ENCODE results near the gene RPS2.

The RPS2 gene

DNA sequence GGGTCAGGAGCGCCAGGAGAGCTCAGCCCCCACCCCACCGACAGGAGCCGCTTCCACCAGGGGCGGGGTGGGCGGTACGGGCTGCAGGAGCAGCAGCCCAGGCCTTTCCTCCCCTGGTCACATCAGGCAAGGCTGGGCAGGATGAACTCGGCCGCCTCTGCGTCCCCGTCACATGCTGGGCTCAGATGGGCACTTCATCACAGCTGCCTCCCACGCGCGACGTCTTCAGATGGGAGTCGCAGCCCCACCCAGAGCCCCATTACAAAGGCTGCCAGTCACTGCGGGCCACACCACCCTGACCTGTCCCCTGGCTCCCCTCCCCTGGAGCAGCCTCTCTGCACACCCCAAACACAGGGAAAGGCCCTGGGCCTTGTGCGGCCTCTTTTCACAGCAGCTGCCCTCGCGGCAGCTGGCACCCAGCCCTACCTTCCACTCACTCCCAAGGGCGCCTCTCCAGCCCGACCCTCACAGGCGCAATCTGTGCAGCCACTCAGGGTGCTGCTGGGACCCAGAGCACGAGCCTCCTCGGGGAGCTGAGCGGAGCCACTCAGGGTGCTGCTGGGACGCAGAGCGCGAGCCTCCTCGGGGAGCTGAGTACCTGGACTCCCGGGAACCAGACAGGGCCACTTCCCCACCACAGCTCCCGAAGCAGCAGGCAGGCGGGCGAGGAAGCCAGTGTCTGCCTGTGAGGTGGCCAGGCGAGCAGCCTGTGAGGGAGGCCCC is 40.3 kb upstream of the RPS2 start:
- Histone ChIP-seq H3K4me1 (ENCODE audit: control insufficient read depth, insufficient read depth, low read length) (peaks cover 43% of the 10 kb centered on the region), H3K36me3 (ENCODE audit: control insufficient read depth, insufficient read depth, low read length) (peaks cover 47% of the 10 kb centered on the region), H3K27ac (ENCODE audit: low read depth, low read length) (no peak overlapping the region), H3K27me3 (ENCODE audit: control insufficient read depth, insufficient read depth, low read length) (no peaks in the 10 kb centered on the region), H3K4me3 (ENCODE audit: low read depth, low read length) (no peak overlapping the region), H3K9me3 (ENCODE audit: control insufficient read depth, insufficient read depth, low read depth, low read length) (no peaks in the 10 kb centered on the region), H3K9ac (ENCODE audit: low read length) (peak overlapping the region; percentile 2)

DNA sequence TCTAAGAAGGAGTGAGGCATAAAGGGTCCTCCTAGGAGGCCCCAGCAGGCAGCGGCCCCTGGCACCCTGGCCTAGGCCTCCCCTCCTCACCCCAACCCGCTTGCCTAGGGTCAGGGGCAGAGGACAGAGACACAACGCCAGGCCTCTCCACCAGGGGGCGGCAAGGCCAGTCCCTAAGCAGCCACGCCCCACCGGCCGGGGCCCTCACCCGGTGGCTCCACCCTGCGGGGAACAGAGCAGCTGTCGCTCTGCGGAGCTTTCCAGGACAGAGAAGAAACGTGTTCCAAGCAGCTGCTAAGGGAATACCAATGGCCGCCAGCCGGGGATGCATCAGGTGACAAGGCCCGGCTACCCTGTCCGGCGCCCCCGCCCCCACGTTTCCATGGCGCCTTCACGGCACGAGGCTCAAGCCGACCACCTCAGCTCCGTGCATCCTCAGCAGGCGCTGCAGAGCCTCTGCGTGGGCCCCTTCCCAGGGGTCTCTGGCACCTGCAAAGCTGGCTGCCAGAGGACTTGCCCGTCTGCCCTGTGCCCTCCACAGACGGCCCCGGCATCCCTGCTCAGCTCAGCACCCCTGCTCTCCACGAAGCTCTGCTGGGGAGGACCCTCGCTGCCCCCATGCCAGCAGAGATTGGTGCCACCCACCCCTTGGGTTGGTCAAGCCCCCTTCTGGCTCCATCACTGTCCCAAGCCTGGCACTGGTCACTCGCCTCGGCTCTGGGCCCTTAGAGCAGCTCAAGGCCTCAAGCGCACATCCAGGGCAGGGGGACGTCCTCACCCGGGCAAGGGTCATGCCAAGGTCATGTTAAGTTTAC is 39.4 kb upstream of the RPS2 start:
- Histone ChIP-seq H3K9me3 (ENCODE audit: control insufficient read depth, insufficient read depth, low read depth, low read length) (no peaks in the 10 kb centered on the region), H3K27ac (ENCODE audit: low read depth, low read length) (no peak overlapping the region), H3K4me1 (ENCODE audit: control insufficient read depth, insufficient read depth, low read length) (peaks cover 42% of the 10 kb centered on the region), H3K27me3 (ENCODE audit: control insufficient read depth, insufficient read depth, low read length) (no peaks in the 10 kb centered on the region), H3K4me3 (ENCODE audit: low read depth, low read length) (peak overlapping the region; percentile 23), H3K9ac (ENCODE audit: low read length) (peak overlapping the region; percentile 23), H3K36me3 (ENCODE audit: control insufficient read depth, insufficient read depth, low read length) (peaks cover 56% of the 10 kb centered on the region)

GRCh38 chr16:2003231-2003826 is 38.7 kb upstream of the RPS2 start:
- Histone ChIP-seq H3K36me3 (ENCODE audit: control insufficient read depth, insufficient read depth, low read length) (peaks cover 63% of the 10 kb centered on the region), H3K27ac (ENCODE audit: low read depth, low read length) (no peak overlapping the region), H3K27me3 (ENCODE audit: control insufficient read depth, insufficient read depth, low read length) (no peaks in the 10 kb centered on the region), H3K4me3 (ENCODE audit: low read depth, low read length) (no peak overlapping the region), H3K9me3 (ENCODE audit: control insufficient read depth, insufficient read depth, low read depth, low read length) (no peaks in the 10 kb centered on the region), H3K4me1 (ENCODE audit: control insufficient read depth, insufficient read depth, low read length) (peaks cover 37% of the 10 kb centered on the region), H3K9ac (ENCODE audit: low read length) (peak overlapping the region; percentile 23)

- Histone ChIP-seq H3K9me3 (ENCODE audit: control insufficient read depth, insufficient read depth, low read depth, low read length) (no peaks in the 10 kb centered on the region), H3K27me3 (ENCODE audit: control insufficient read depth, insufficient read depth, low read length) (no peaks in the 10 kb centered on the region), H3K9ac (ENCODE audit: low read length) (no peak overlapping the region), H3K27ac (ENCODE audit: low read depth, low read length) (no peak overlapping the region), H3K4me1 (ENCODE audit: control insufficient read depth, insufficient read depth, low read length) (peaks cover 31% of the 10 kb centered on the region), H3K36me3 (ENCODE audit: control insufficient read depth, insufficient read depth, low read length) (peaks cover 65% of the 10 kb centered on the region), H3K4me3 (ENCODE audit: low read depth, low read length) (no peak overlapping the region)
Measured at GRCh38 chr16:2002406-2003230, 38.0 kb upstream of the RPS2 start.

DNA sequence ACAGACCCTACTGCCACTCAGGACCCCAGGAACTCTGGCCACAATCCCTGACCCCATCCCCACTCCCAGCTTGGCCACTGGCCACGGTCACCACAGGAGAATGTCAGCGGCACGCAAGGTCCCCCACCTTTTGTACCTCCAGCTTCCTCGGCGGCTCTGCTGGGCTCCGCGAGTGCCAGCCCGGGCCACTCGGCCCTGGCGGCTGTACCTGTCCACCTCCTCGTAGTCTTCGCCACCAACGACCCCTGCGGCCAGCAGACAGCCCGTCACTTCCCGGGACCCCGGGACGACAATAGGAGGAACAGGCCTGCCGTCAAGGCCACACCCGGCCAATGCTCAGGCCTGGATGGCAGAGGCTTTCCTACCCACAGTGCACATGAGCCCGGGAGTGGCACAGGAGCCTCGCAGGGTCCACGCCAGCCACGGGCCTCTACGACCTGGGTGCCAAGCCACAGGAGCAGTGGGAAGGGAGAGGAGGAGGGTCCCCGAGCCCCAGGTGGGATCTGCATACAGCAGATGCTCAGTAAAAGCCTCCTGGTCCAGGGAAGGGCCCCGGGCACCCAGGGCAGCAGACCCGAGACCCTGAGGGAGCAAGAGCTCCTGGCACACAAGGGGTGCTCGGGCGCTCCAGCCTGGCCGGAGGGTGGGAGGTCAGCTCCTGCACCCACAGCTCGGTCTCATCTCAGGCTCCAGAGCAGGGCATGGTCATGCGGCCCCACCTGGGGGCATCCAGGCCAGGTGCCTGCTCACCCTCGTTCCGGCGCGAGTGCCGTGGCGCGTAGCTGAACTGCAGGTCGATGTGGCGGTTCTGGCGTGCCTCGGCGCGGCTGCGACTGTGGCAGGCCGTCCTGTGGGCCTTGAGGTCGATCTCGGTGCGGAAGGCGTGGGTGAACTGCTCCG is 37.1 kb upstream of the RPS2 start:
- H3K9me3 ChIP-seq (ENCODE audit: control insufficient read depth, insufficient read depth, low read depth, low read length), result no peaks in the 10 kb centered on the region
- no peak overlapping the region for H3K27ac ChIP-seq (ENCODE audit: low read depth, low read length)
- H3K4me3 ChIP-seq (ENCODE audit: low read depth, low read length), result no peak overlapping the region
- peaks cover 70% of the 10 kb centered on the region for H3K36me3 ChIP-seq (ENCODE audit: control insufficient read depth, insufficient read depth, low read length)
- H3K4me1 ChIP-seq (ENCODE audit: control insufficient read depth, insufficient read depth, low read length), result peaks cover 26% of the 10 kb centered on the region
- H3K9ac ChIP-seq (ENCODE audit: low read length), result no peak overlapping the region
- H3K27me3 ChIP-seq (ENCODE audit: control insufficient read depth, insufficient read depth, low read length), result no peaks in the 10 kb centered on the region

DNA sequence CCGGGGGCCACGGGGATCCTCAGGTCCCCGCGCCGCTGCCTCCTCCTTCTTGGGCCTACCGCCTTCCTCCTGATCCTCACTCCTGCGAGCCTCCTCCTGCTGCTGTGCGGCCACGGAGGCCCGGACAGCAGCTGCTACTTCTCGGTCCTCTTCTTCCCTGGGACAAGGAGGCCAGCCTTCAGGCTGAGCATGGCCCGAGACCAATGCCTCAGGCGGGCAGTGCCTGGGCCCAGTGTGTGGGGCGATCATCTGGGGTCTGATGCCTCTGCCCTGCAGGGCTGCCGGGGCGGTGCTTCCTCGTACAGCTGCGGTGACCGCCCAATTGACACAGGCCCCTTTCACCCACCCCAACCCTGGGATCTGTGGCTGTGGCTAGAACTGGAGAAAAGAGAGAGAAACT is 36.4 kb upstream of the RPS2 start:
- no peaks in the 10 kb centered on the region for H3K9me3 ChIP-seq (ENCODE audit: control insufficient read depth, insufficient read depth, low read depth, low read length)
- H3K9ac ChIP-seq (ENCODE audit: low read length), result no peak overlapping the region
- H3K4me3 ChIP-seq (ENCODE audit: low read depth, low read length), result no peak overlapping the region
- no peaks in the 10 kb centered on the region for H3K27me3 ChIP-seq (ENCODE audit: control insufficient read depth, insufficient read depth, low read length)
- H3K4me1 ChIP-seq (ENCODE audit: control insufficient read depth, insufficient read depth, low read length), result peaks cover 22% of the 10 kb centered on the region
- H3K36me3 ChIP-seq (ENCODE audit: control insufficient read depth, insufficient read depth, low read length), result peaks cover 70% of the 10 kb centered on the region
- H3K27ac ChIP-seq (ENCODE audit: low read depth, low read length), result no peak overlapping the region

GRCh38 chr16:1999866-2000514 is 35.4 kb upstream of the RPS2 start:
- no peaks in the 10 kb centered on the region for H3K9me3 ChIP-seq (ENCODE audit: control insufficient read depth, insufficient read depth, low read depth, low read length)

DNA sequence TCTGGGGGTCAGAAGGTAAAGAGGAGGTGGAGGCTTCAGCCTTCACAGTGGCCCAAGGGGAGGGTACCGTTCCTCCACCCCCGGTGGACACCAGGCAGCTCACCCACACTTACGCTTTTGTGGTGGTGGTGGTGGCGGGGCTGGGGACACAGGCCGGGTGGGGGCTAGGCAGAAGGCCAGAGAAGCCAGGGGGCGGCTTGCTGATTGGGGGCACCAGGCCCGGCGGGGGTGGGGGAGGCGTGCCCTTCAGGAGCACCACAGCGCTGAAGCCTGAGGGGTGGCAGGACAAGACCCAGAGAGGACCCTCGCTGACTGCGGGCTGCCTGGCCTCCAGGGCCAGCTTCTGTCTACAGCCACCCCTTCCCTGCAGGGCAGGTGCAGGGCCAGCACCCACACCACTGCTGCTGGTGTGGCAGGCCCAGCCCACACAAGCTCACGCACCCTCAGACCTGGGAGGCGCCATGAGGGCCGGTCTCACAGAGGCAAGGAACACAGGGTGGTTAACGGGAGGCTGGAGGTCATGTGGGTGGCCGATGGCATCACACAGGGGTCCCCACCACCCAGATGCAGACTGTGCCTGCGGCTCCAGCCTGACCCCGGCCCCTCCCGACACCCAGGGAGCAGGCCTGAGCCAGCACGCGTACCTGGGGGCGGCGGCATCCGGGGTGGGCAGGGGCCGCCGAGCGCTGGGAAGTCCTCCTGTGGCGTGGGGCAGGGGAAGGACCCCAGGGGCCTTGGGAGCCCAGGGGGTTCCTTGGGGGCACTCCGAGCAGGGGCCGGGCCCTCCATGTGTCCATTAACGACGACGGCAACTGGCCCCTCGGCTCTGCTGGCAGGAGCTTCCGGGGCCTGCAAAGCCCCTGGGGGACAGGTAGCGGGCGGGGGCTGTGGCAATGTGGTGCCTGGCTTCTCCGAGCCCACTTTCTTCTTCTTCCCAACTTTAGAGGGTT is 34.5 kb upstream of the RPS2 start:
- Histone ChIP-seq H3K9ac (ENCODE audit: low read length) (no peak overlapping the region), H3K27ac (ENCODE audit: low read depth, low read length) (no peak overlapping the region), H3K4me1 (ENCODE audit: control insufficient read depth, insufficient read depth, low read length) (peaks cover 6% of the 10 kb centered on the region), H3K27me3 (ENCODE audit: control insufficient read depth, insufficient read depth, low read length) (no peaks in the 10 kb centered on the region), H3K36me3 (ENCODE audit: control insufficient read depth, insufficient read depth, low read length) (peaks cover 75% of the 10 kb centered on the region), H3K4me3 (ENCODE audit: low read depth, low read length) (no peak overlapping the region), H3K9me3 (ENCODE audit: control insufficient read depth, insufficient read depth, low read depth, low read length) (no peaks in the 10 kb centered on the region)

More at GRCh38 chr16:1999866-2000514, 35.4 kb upstream of the RPS2 start:
- Histone ChIP-seq H3K27me3 (ENCODE audit: control insufficient read depth, insufficient read depth, low read length) (no peaks in the 10 kb centered on the region), H3K27ac (ENCODE audit: low read depth, low read length) (no peak overlapping the region), H3K4me3 (ENCODE audit: low read depth, low read length) (no peak overlapping the region), H3K9ac (ENCODE audit: low read length) (no peak overlapping the region), H3K36me3 (ENCODE audit: control insufficient read depth, insufficient read depth, low read length) (peaks cover 75% of the 10 kb centered on the region), H3K4me1 (ENCODE audit: control insufficient read depth, insufficient read depth, low read length) (peaks cover 14% of the 10 kb centered on the region)

DNA sequence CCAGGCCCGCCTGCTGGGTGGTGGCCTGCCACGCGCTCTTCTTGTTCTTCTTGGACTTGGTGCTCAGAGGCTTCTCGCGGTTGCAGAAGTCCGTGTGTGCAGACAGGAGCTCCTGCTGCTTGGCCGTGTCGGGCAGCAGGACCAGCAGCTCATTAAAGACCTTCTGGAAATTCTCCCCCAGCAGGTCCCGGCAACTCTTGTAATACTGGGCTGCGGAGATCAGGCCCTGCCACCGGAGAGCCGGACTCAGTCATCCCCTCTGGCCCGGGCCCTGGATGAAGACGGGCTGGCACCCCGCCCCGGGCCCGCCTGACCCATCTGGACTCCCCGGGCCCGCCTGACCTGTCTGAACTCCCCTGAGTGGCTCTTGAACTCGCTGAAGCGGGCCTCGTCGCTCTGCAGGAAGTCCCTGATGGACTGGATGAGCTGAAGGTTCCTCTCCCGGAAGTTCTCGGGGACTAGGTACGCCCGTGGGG is 33.8 kb upstream of the RPS2 start:
- H3K4me3 ChIP-seq (ENCODE audit: low read depth, low read length), result no peak overlapping the region
- no peaks in the 10 kb centered on the region for H3K27me3 ChIP-seq (ENCODE audit: control insufficient read depth, insufficient read depth, low read length)
- no peak overlapping the region for H3K9ac ChIP-seq (ENCODE audit: low read length)
- H3K36me3 ChIP-seq (ENCODE audit: control insufficient read depth, insufficient read depth, low read length), result peaks cover 73% of the 10 kb centered on the region
- peaks cover under 1% of the 10 kb centered on the region; the same call in 1 of the 2 replicates for H3K4me1 ChIP-seq (ENCODE audit: control insufficient read depth, insufficient read depth, low read length)
- H3K9me3 ChIP-seq (ENCODE audit: control insufficient read depth, insufficient read depth, low read depth, low read length), result no peaks in the 10 kb centered on the region
- H3K27ac ChIP-seq (ENCODE audit: low read depth, low read length), result no peak overlapping the region
